ENCODE results near the gene DIS3. TPM values are rescaled to one million over a fixed set of nuclear protein-coding genes. Genes with fewer than 3 reads are reported as not detected.

The DIS3 gene
- total RNA-seq, 1 experiment from 2014 or later, result 43.2 TPM

- no peak for TF ChIP-seq EZH2 (IDR thresholded peaks at IDR 0.05; ENCODE audit: borderline replicate concordance, low read depth, low read length, poor library complexity, severe bottlenecking)
- no peak overlapping the region for H3K4me3 ChIP-seq (ENCODE audit: low read depth, low read length, poor library complexity, severe bottlenecking)
- peaks cover 91% of the 10 kb centered on the region for H3K36me3 ChIP-seq (ENCODE audit: insufficient read depth, low read length, poor library complexity, severe bottlenecking)
- no peak for DNase-seq (ENCODE audit: low spot score)
- H3K9me3 ChIP-seq (ENCODE audit: low read depth, low read length, poor library complexity, severe bottlenecking), result no peaks in the 10 kb centered on the region
- POLR2A ChIA-PET (ENCODE audit: low non-redundant PET), result interaction anchor here (0.6 kb wide), 1 partner anchor 1184 kb away, joined by 3 read pairs; no protein-coding TSS in a partner anchor
- BruUV-seq (replicated peaks), result no TSS peak
- no peaks in the 10 kb centered on the region for H3K4me1 ChIP-seq (ENCODE audit: insufficient read depth, low read length, poor library complexity, severe bottlenecking)
- H3K27me3 ChIP-seq (replicated peaks; ENCODE audit: insufficient read depth, low read depth, low read length, poor library complexity), result no peaks in the 10 kb centered on the region
- CTCF ChIA-PET, result no interaction called here
- no peak overlapping the region for H3K27ac ChIP-seq (ENCODE audit: low read depth, low read length, poor library complexity, severe bottlenecking)
- intact Hi-C loops (cut with micrococcal nuclease; ENCODE audit: unreplicated experiment), result no loop called here
These were observed 23.7 kb downstream of the DIS3 start for GRCh38 chr13:72757792-72758535.

GRCh38 chr13:72754111-72754510 lies 27.6 kb downstream of the DIS3 start:
- no peaks in the 10 kb centered on the region for H3K27me3 ChIP-seq (replicated peaks; ENCODE audit: insufficient read depth, low read depth, low read length, poor library complexity)
- H3K36me3 ChIP-seq (ENCODE audit: insufficient read depth, low read length, poor library complexity, severe bottlenecking), result peaks cover 82% of the 10 kb centered on the region
- POLR2A ChIA-PET (ENCODE audit: low non-redundant PET), result no interaction called here
- H3K4me1 ChIP-seq (ENCODE audit: insufficient read depth, low read length, poor library complexity, severe bottlenecking), result no peaks in the 10 kb centered on the region
- no peaks in the 10 kb centered on the region for H3K9me3 ChIP-seq (ENCODE audit: low read depth, low read length, poor library complexity, severe bottlenecking)
- BruUV-seq (replicated peaks), result no TSS peak
- H3K27ac ChIP-seq (ENCODE audit: low read depth, low read length, poor library complexity, severe bottlenecking), result no peak overlapping the region
- CTCF ChIA-PET, result no interaction called here
- H3K4me3 ChIP-seq (ENCODE audit: low read depth, low read length, poor library complexity, severe bottlenecking), result no peak overlapping the region
- DNase-seq (ENCODE audit: low spot score), result no peak
- TF ChIP-seq EZH2 (IDR thresholded peaks at IDR 0.05; ENCODE audit: borderline replicate concordance, low read depth, low read length, poor library complexity, severe bottlenecking), result no peak
- TF ChIP-seq CTCF (conservative IDR thresholded peaks at IDR 0.05; ENCODE audit: low read depth, low read length), result no peak
- intact Hi-C loops (cut with micrococcal nuclease; ENCODE audit: unreplicated experiment), result no loop called here

- Histone ChIP-seq H3K9me3 (ENCODE audit: low read depth, low read length, poor library complexity, severe bottlenecking) (no peaks in the 10 kb centered on the region), H3K4me3 (ENCODE audit: low read depth, low read length, poor library complexity, severe bottlenecking) (no peak overlapping the region), H3K4me1 (ENCODE audit: insufficient read depth, low read length, poor library complexity, severe bottlenecking) (no peaks in the 10 kb centered on the region), H3K27me3 (replicated peaks; ENCODE audit: insufficient read depth, low read depth, low read length, poor library complexity) (no peaks in the 10 kb centered on the region), H3K27ac (ENCODE audit: low read depth, low read length, poor library complexity, severe bottlenecking) (no peak overlapping the region), H3K36me3 (ENCODE audit: insufficient read depth, low read length, poor library complexity, severe bottlenecking) (peaks cover 81% of the 10 kb centered on the region)
- intact Hi-C loops (cut with micrococcal nuclease; ENCODE audit: unreplicated experiment), result no loop called here
- POLR2A ChIA-PET (ENCODE audit: low non-redundant PET), result no interaction called here
- BruUV-seq (replicated peaks), result no TSS peak
- CTCF ChIA-PET, result no interaction called here
- DNase-seq (ENCODE audit: low spot score), result no peak
- TF ChIP-seq EZH2 (IDR thresholded peaks at IDR 0.05; ENCODE audit: borderline replicate concordance, low read depth, low read length, poor library complexity, severe bottlenecking), result no peak
- no peak for TF ChIP-seq CTCF (conservative IDR thresholded peaks at IDR 0.05; ENCODE audit: low read depth, low read length)
These were observed 30.5 kb downstream of the DIS3 start for GRCh38 chr13:72751220-72751619.

- no peaks in the 10 kb centered on the region for H3K27me3 ChIP-seq (replicated peaks; ENCODE audit: insufficient read depth, low read depth, low read length, poor library complexity)
- H3K4me1 ChIP-seq (ENCODE audit: insufficient read depth, low read length, poor library complexity, severe bottlenecking), result no peaks in the 10 kb centered on the region
- H3K27ac ChIP-seq (ENCODE audit: low read depth, low read length, poor library complexity, severe bottlenecking), result no peak overlapping the region
- intact Hi-C loops (cut with micrococcal nuclease; ENCODE audit: unreplicated experiment), result no loop called here
- BruUV-seq (replicated peaks), result no TSS peak
- POLR2A ChIA-PET (ENCODE audit: low non-redundant PET), result no interaction called here
- H3K9me3 ChIP-seq (ENCODE audit: low read depth, low read length, poor library complexity, severe bottlenecking), result no peaks in the 10 kb centered on the region
- peaks cover 72% of the 10 kb centered on the region for H3K36me3 ChIP-seq (ENCODE audit: insufficient read depth, low read length, poor library complexity, severe bottlenecking)
- TF ChIP-seq EZH2 (IDR thresholded peaks at IDR 0.05; ENCODE audit: borderline replicate concordance, low read depth, low read length, poor library complexity, severe bottlenecking), result no peak
- DNase-seq (ENCODE audit: low spot score), result no peak
- H3K4me3 ChIP-seq (ENCODE audit: low read depth, low read length, poor library complexity, severe bottlenecking), result no peak overlapping the region
- CTCF ChIA-PET, result no interaction called here
These were observed 36.4 kb downstream of the DIS3 start for GRCh38 chr13:72745260-72745659.

Measured in A673 (cell line).